GM12864 (cell line): ENCODE data around the gene SMOC2.

Experiments
- DNase-seq: peaks from one replicate; pipeline ENCODE4 v3.0.0-alpha.2; 2011; ENCODE audit warnings: low read depth
- H3K4me3 ChIP-seq: 2 replicates; pipeline ENCODE4 v1.5.1; 2011; ENCODE audit warnings: mild to moderate bottlenecking, low read depth, low read length, control low read depth
- TF ChIP-seq, protein P1 (sequence below): IDR thresholded peaks from 2 replicates; pipeline ENCODE4 v1.5.1; 2011; ENCODE audit warnings: low read depth, mild to moderate bottlenecking, moderate library complexity, low read length, control low read depth, inconsistent platforms; ENCODE audit errors: missing control alignments

The SMOC2 gene

GRCh38 chr6:168709991-168710390 is 269.0 kb downstream of the SMOC2 start:
- TF ChIP-seq, protein P1, sequence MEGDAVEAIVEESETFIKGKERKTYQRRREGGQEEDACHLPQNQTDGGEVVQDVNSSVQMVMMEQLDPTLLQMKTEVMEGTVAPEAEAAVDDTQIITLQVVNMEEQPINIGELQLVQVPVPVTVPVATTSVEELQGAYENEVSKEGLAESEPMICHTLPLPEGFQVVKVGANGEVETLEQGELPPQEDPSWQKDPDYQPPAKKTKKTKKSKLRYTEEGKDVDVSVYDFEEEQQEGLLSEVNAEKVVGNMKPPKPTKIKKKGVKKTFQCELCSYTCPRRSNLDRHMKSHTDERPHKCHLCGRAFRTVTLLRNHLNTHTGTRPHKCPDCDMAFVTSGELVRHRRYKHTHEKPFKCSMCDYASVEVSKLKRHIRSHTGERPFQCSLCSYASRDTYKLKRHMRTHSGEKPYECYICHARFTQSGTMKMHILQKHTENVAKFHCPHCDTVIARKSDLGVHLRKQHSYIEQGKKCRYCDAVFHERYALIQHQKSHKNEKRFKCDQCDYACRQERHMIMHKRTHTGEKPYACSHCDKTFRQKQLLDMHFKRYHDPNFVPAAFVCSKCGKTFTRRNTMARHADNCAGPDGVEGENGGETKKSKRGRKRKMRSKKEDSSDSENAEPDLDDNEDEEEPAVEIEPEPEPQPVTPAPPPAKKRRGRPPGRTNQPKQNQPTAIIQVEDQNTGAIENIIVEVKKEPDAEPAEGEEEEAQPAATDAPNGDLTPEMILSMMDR: no peak
- DNase-seq: no peak
- no peak overlapping the region for H3K4me3 ChIP-seq

DNA sequence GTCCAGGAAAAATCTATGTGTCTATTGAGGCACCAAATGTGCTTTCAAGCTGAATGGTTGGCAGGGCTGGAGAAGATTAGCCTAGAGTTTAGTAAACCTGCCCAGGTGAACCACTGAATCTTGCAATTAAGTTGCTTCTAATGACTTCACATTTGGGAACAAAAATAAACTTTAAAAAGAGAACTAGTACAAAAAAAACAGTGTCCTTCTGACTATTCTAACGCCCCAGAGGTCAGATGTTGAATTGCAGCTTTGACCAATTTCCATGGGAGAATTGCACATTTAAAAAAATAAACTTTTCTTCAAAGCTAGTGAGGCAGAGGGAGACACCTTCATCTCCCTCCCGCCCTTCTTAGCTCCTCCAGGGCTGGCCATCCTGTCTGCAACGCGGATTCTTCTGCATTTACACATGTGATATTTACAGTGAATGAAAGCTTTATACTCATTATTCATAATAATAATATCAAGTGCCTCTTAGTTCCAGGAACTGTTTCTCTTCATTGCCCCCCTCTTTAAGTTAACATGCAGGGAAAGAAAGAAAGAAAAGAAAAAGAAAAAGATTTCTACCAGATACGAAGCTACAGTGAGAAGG is 270.2 kb downstream of the SMOC2 start:
- DNase-seq: no peak

DNA sequence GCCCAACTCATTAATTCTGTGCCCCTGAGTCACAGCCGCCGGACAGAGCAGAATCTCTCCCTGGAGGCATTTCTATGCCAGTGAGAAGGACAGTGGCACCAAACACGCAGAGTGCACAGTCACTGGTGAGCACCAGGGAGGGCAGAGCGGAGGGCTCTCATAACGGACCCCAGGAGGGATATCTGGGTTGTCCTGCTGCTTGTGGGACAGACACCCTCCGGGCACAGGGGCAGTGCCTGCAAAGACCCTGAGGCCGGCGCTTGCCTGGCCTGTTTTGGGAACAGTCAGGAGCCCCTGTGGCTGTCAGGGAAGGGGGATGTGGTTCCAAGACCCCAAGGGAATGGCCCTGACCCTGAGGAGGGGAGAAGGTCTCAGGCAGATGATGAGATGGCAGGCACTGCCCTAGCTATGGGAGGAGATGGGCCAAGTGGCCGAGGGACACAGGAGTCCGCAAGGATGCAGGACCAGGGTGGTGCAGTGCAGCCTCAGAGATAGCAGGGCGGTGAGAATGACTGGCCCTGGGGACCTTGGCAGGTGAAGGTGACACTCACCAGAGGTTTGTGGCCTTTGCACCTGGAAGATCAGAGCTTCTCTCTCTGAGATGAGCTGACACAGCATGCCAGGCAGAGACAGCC is 270.8 kb downstream of the SMOC2 start:
- DNase-seq: no peak
- H3K4me3 ChIP-seq: no peak overlapping the region
- TF ChIP-seq, protein P1: no peak

More for the DNA sequence above, 270.2 kb downstream of the SMOC2 start:
- TF ChIP-seq, protein P1: peak; percentile 21
- H3K4me3 ChIP-seq: no peak overlapping the region

- DNase-seq: no peak
- no peak overlapping the region for H3K4me3 ChIP-seq
- TF ChIP-seq, protein P1: no peak
Observed at GRCh38 chr6:168712993-168713392, 272.0 kb downstream of the SMOC2 start.

DNA sequence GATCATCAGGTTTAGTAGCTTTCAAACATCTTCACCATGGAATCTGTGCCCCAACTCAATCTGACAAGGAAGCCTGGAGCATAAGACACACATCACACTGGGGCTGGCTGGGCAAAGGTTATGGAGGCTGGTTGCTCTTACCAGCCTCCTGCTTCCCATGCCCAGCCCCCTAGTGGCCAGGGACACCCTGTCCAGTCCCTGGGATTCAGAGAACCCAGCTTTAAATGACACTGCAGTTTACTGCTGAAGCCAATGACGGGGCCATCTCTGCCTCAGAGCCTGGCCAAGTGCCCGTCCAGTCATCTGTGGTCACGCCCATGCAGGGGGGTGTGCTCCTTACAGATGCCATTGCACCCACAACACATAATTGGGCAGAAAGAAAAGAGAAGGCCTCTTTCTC is 272.9 kb downstream of the SMOC2 start:
- TF ChIP-seq, protein P1: peak; percentile 5
- DNase-seq: no peak
- no peak overlapping the region for H3K4me3 ChIP-seq

GRCh38 chr6:168714547-168715260 is 273.7 kb downstream of the SMOC2 start:
- no peak for DNase-seq
- no peak overlapping the region for H3K4me3 ChIP-seq
- TF ChIP-seq, protein P1: no peak
